ENCODE data around the gene ATR.

Gene ATR

GRCh38 chr3:142467768-142468167, 110.8 kb downstream of the ATR start:
- H3K4me1 ChIP-seq (ENCODE audit: control insufficient read depth, insufficient read depth, low read length), result no peaks in the 10 kb centered on the region
- no peak for TF ChIP-seq ZNF639 (tag by site-specific recombination; IDR thresholded peaks at IDR 0.05)
- TF ChIP-seq INSM2 (tag by site-specific recombination; IDR thresholded peaks at IDR 0.05), result no peak
- no peak for TF ChIP-seq ZNF248 (tag by site-specific recombination; IDR thresholded peaks at IDR 0.05)
- no peak for TF ChIP-seq ZNF350 (tag by site-specific recombination; IDR thresholded peaks at IDR 0.05)
- no peak for TF ChIP-seq ZNF302 (tag by site-specific recombination; IDR thresholded peaks at IDR 0.05; ENCODE audit: low read depth)
- TF ChIP-seq ZNF449 (tag by site-specific recombination; IDR thresholded peaks at IDR 0.05), result no peak
- no peak for TF ChIP-seq ZNF391 (tag by site-specific recombination; IDR thresholded peaks at IDR 0.05; ENCODE audit: borderline replicate concordance, low read depth)
- no peak for TF ChIP-seq ZNF274 (IDR thresholded peaks at IDR 0.05; ENCODE audit: low read length)
- no peak for TF ChIP-seq ZNF274 (tag by site-specific recombination; IDR thresholded peaks at IDR 0.05; ENCODE audit: borderline replicate concordance)
- no peak for TF ChIP-seq ZNF214 (tag by site-specific recombination; IDR thresholded peaks at IDR 0.05; ENCODE audit: borderline replicate concordance)
- no peak for TF ChIP-seq ZNF610 (tag by site-specific recombination; IDR thresholded peaks at IDR 0.05; ENCODE audit: borderline replicate concordance)
- no peak for TF ChIP-seq ZBTB7A (tag by site-specific recombination; IDR thresholded peaks at IDR 0.05; ENCODE audit: low read depth)
- TF ChIP-seq ZNF561 (tag by site-specific recombination; IDR thresholded peaks at IDR 0.05; ENCODE audit: borderline replicate concordance), result no peak
- TF ChIP-seq ZNF530 (tag by site-specific recombination; IDR thresholded peaks at IDR 0.05; ENCODE audit: low read depth), result no peak
- TF ChIP-seq ZNF174 (tag by site-specific recombination; IDR thresholded peaks at IDR 0.05), result no peak
- H3K9me3 ChIP-seq (ENCODE audit: control insufficient read depth, insufficient read depth, low read depth, low read length), result no peaks in the 10 kb centered on the region
- H3K36me3 ChIP-seq (ENCODE audit: control insufficient read depth in 2 of 2, insufficient read depth in 1 of 2, low read length in 2 of 2), result peaks cover 0 to 7% of the 10 kb centered on the region in 2 experiments; a peak in 2 of 3 replicates
- no peak overlapping the region for H3K4me3 ChIP-seq (ENCODE audit: low read depth, low read length)
- ChIA-PET POLR2A (no interaction called here), CTCF (no interaction called here)
- no peak overlapping the region for H3K27ac ChIP-seq (ENCODE audit: extremely low read depth, low read depth, low read length)

GRCh38 chr3:142460689-142461088, 117.8 kb downstream of the ATR start:
- H3K4me1 ChIP-seq (ENCODE audit: control insufficient read depth, insufficient read depth, low read length), result no peaks in the 10 kb centered on the region
- no peak overlapping the region for H3K4me3 ChIP-seq (ENCODE audit: low read depth, low read length)
- H3K36me3 ChIP-seq (ENCODE audit: control insufficient read depth in 2 of 2, insufficient read depth in 1 of 2, low read length in 2 of 2), result peaks cover 0 to 32% of the 10 kb centered on the region in 2 experiments; a peak in 2 of 3 replicates
- no peaks in the 10 kb centered on the region for H3K9me3 ChIP-seq (ENCODE audit: control insufficient read depth, insufficient read depth, low read depth, low read length)
- POLR2A ChIA-PET, result no interaction called here
- H3K27ac ChIP-seq (ENCODE audit: extremely low read depth, low read depth, low read length), result no peak overlapping the region
- no peak for TF ChIP-seq ZNF223 (tag by site-specific recombination; IDR thresholded peaks at IDR 0.05)
- TF ChIP-seq ZNF514 (tag by site-specific recombination; IDR thresholded peaks at IDR 0.05), result no peak
- TF ChIP-seq ZNF701 (tag by site-specific recombination; IDR thresholded peaks at IDR 0.05), result no peak
- no peak for TF ChIP-seq ZBTB49 (tag by site-specific recombination; IDR thresholded peaks at IDR 0.05; ENCODE audit: low read depth)
- no peak for TF ChIP-seq ZNF18 (tag by site-specific recombination; IDR thresholded peaks at IDR 0.05)
- no peak for TF ChIP-seq ZNF426 (tag by site-specific recombination; IDR thresholded peaks at IDR 0.05)
- CTCF ChIA-PET, result no interaction called here

Measured in HEK293 (cell line).